Muscle of leg (tissue), 11 donors: Measurements from ENCODE around the gene CHST1. TPM values are rescaled to one million over a fixed set of nuclear protein-coding genes. Genes with fewer than 3 reads are reported as not detected.

Experiments
- DNase-seq: peaks from one replicate; pipeline ENCODE4 v3.0.0; 2013
- H3K27ac ChIP-seq: one replicate; pipeline ENCODE4 v1.5.1; 2013; ENCODE audit warnings: mild to moderate bottlenecking, low read length, control low read depth
- H3K27me3 ChIP-seq: one replicate; pipeline ENCODE4 v1.6.1; 2013; ENCODE audit warnings: low read length; ENCODE audit not compliant: control insufficient read depth, insufficient read depth
- H3K36me3 ChIP-seq: one replicate; pipeline ENCODE4 v1.6.1; 2013; ENCODE audit warnings: low read length; ENCODE audit not compliant: control insufficient read depth, insufficient read depth
- H3K4me1 ChIP-seq: one replicate; pipeline ENCODE4 v1.6.1; 2013; ENCODE audit warnings: low read length; ENCODE audit not compliant: control insufficient read depth, insufficient read depth
- H3K4me3 ChIP-seq: one replicate; pipeline ENCODE4 v1.5.1; 2013; ENCODE audit warnings: low read length, control low read depth
- H3K9me3 ChIP-seq: replicated peaks from 2 replicates; pipeline ENCODE4 v1.6.1; 2013; ENCODE audit warnings: low read depth, low read length; ENCODE audit not compliant: control insufficient read depth
- WGBS: methylation state at CpG from one replicate; pipeline ENCODE4 v1.1.5; 2013; ENCODE audit warnings: missing lambda C conversion rate; ENCODE audit not compliant: insufficient coverage; 5-methylcytosine and 5-hydroxymethylcytosine counted together
- polyA plus RNA-seq, 8 donors: library from polyadenylated mRNA; unstranded; fragments of 120-200 nt; gene quantifications; one replicate each; pipeline versions ENCODE4 v1.2.1 to v1.2.3, GENCODE V29; 2013; ENCODE audit warnings: inconsistent platforms in 1 of 8, low replicate concordance in 1 of 8; ENCODE audit not compliant: insufficient read length in 8 of 8, insufficient read depth in 1 of 8
- total RNA-seq: library from RNA; stranded (reverse); fragments of 120-200 nt; gene quantifications from one replicate; pipeline ENCODE4 v1.2.4, GENCODE V29; 2013

CHST1 gene
- total and polyA plus RNA-seq, 9 donors = 6.7 to 22.0 (median 17.8) TPM

- WGBS = no CpG with 5 or more reads among the region's 1 CpG
- peaks cover 3% of the 10 kb centered on the region for H3K27me3 ChIP-seq
- DNase-seq = no peak
- no peak overlapping the region for H3K27ac ChIP-seq
- H3K4me3 ChIP-seq = no peak overlapping the region
- H3K36me3 ChIP-seq = no peaks in the 10 kb centered on the region
- H3K4me1 ChIP-seq = peaks cover 5% of the 10 kb centered on the region
- peaks cover 7% of the 10 kb centered on the region for H3K9me3 ChIP-seq
These were observed 43.8 kb downstream of the CHST1 start for GRCh38 chr11:45621588-45621987.

- WGBS = 88% methylated on average over 3 of the region's 3 CpGs
- peaks cover 7% of the 10 kb centered on the region for H3K9me3 ChIP-seq
- no peak overlapping the region for H3K27ac ChIP-seq
- peaks cover 5% of the 10 kb centered on the region for H3K4me1 ChIP-seq
- H3K27me3 ChIP-seq = peaks cover 3% of the 10 kb centered on the region
- DNase-seq = no peak
- no peak overlapping the region for H3K4me3 ChIP-seq
- no peaks in the 10 kb centered on the region for H3K36me3 ChIP-seq
These were observed 45.2 kb downstream of the CHST1 start for GRCh38 chr11:45620243-45620642.

GRCh38 chr11:45618897-45619296 lies 46.5 kb downstream of the CHST1 start:
- H3K27ac ChIP-seq = peak overlapping the region; percentile 35
- no peak for DNase-seq

GRCh38 chr11:45617871-45618601 lies 47.4 kb downstream of the CHST1 start:
- DNase-seq = peak; percentile 19
- no peaks in the 10 kb centered on the region for H3K36me3 ChIP-seq
- no peak overlapping the region for H3K4me3 ChIP-seq
- H3K4me1 ChIP-seq = peaks cover 5% of the 10 kb centered on the region
- WGBS = 41% methylated on average over 4 of the region's 9 CpGs
- peaks cover 7% of the 10 kb centered on the region for H3K9me3 ChIP-seq
- H3K27ac ChIP-seq = peak overlapping the region; percentile 59
- H3K27me3 ChIP-seq = peaks cover 3% of the 10 kb centered on the region

More at GRCh38 chr11:45618897-45619296, 46.5 kb downstream of the CHST1 start:
- H3K4me3 ChIP-seq = no peak overlapping the region
- H3K36me3 ChIP-seq = no peaks in the 10 kb centered on the region
- peaks cover 7% of the 10 kb centered on the region for H3K9me3 ChIP-seq
- peaks cover 5% of the 10 kb centered on the region for H3K4me1 ChIP-seq
- peaks cover 3% of the 10 kb centered on the region for H3K27me3 ChIP-seq

GRCh38 chr11:45616802-45617549 lies 48.4 kb downstream of the CHST1 start:
- 59% methylated on average over 3 of the region's 8 CpGs for WGBS
- H3K4me1 ChIP-seq = peaks cover 5% of the 10 kb centered on the region

GRCh38 chr11:45615182-45615792 lies 50.1 kb downstream of the CHST1 start:
- Histone ChIP-seq H3K27me3 (no peaks in the 10 kb centered on the region), H3K27ac (no peak overlapping the region), H3K9me3 (no peaks in the 10 kb centered on the region), H3K36me3 (no peaks in the 10 kb centered on the region), H3K4me3 (no peak overlapping the region), H3K4me1 (peaks cover 5% of the 10 kb centered on the region)
- DNase-seq = no peak
- WGBS = 91% methylated on average over 1 of the region's 4 CpGs

More at GRCh38 chr11:45616802-45617549, 48.4 kb downstream of the CHST1 start:
- no peak for DNase-seq
- Histone ChIP-seq H3K36me3 (no peaks in the 10 kb centered on the region), H3K27me3 (peaks cover 3% of the 10 kb centered on the region), H3K4me3 (no peak overlapping the region), H3K9me3 (peaks cover 7% of the 10 kb centered on the region), H3K27ac (no peak overlapping the region)

GRCh38 chr11:45614196-45614828 lies 51.1 kb downstream of the CHST1 start:
- Histone ChIP-seq H3K4me1 (peaks cover 5% of the 10 kb centered on the region), H3K4me3 (no peak overlapping the region), H3K27me3 (no peaks in the 10 kb centered on the region), H3K27ac (no peak overlapping the region), H3K36me3 (no peaks in the 10 kb centered on the region), H3K9me3 (no peaks in the 10 kb centered on the region)
- no peak for DNase-seq
- 64% methylated on average over 4 of the region's 6 CpGs for WGBS

GRCh38 chr11:45610627-45611026 lies 54.8 kb downstream of the CHST1 start:
- H3K27ac ChIP-seq = no peak overlapping the region
- no peak for DNase-seq
- 63% methylated on average over 1 of the region's 3 CpGs for WGBS

GRCh38 chr11:45609902-45610301 lies 55.5 kb downstream of the CHST1 start:
- WGBS = 43% methylated on average over 2 of the region's 2 CpGs
- no peak overlapping the region for H3K27ac ChIP-seq

More at GRCh38 chr11:45610627-45611026, 54.8 kb downstream of the CHST1 start:
- Histone ChIP-seq H3K4me3 (no peak overlapping the region), H3K27me3 (peaks cover 2% of the 10 kb centered on the region), H3K9me3 (no peaks in the 10 kb centered on the region), H3K4me1 (peaks cover 3% of the 10 kb centered on the region), H3K36me3 (no peaks in the 10 kb centered on the region)

GRCh38 chr11:45609337-45609736 lies 56.1 kb downstream of the CHST1 start:
- H3K36me3 ChIP-seq = no peaks in the 10 kb centered on the region
- peaks cover 2% of the 10 kb centered on the region for H3K27me3 ChIP-seq
- 95% methylated on average over 2 of the region's 3 CpGs for WGBS

More at GRCh38 chr11:45609902-45610301, 55.5 kb downstream of the CHST1 start:
- Histone ChIP-seq H3K36me3 (no peaks in the 10 kb centered on the region), H3K27me3 (peaks cover 2% of the 10 kb centered on the region), H3K9me3 (no peaks in the 10 kb centered on the region), H3K4me1 (peaks cover 3% of the 10 kb centered on the region), H3K4me3 (no peak overlapping the region)
- no peak for DNase-seq

More at GRCh38 chr11:45609337-45609736, 56.1 kb downstream of the CHST1 start:
- Histone ChIP-seq H3K4me3 (no peak overlapping the region), H3K4me1 (peaks cover 3% of the 10 kb centered on the region), H3K27ac (no peak overlapping the region), H3K9me3 (no peaks in the 10 kb centered on the region)
- no peak for DNase-seq
